ENCODE data around the gene JOSD1.
A peak's percentile ranks its signal among the peaks of the same experiment; 100 is the strongest.

The JOSD1 gene

DNA sequence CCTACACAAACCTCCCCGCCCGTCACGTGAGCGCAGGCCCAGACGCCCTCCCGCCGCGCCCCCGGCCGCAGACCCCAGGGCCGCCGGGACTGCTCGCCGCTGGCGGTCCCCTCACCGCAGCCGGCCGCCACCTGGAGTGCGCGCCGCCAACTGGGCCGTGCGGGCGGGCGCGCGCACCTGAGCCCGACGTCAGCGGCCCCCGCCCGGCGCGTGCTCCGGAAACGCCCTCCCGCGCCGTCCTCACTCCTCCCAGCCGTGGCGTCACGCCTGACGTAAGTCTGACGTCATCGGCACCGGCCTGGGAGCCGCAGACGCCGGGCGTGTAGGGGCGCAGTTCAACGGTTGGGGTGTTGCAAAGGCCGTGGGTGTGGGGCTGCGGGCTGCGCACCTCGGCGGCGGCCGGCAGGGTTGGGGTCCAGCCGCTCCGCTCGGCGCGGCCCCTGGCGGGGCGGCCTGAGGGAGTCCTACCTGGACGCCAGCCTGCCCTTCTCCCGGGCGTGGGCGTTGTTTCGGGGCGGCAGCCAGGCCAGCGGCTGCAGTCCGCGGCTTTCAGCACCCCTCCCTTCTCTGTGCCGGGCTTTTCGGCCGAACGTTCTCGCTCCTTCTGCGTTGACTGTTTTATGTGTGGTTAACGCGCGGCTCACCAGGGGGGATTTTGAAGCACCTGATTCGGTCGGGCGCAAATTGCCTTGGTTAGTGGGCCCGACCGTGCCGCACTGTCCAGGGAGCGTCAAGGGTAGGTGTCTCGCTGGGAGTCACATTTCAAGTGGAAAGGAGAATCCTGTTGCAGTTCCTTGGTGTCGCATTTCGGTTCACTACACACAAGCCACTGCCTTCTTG is at the start of gene JOSD1:
Gene JOSD1, minus strand, starts transcription at position 155 of the 840 bp plus-strand sequence. CDS start 956 bp downstream, outside the sequence.
- no peak within 1 kb of the TSS for H3K4me3 ChIP-seq (IDR thresholded peaks at IDR 0.05; ENCODE audit: insufficient read depth, low read depth, low read length)
- peak within 1 kb of the TSS; percentile 80 for H2AFZ ChIP-seq (ENCODE audit: low read depth)
- peaks cover 36% of the 10 kb centered on the region for H3K79me2 ChIP-seq (ENCODE audit: insufficient read depth, low read depth)
- H3K27me3 ChIP-seq (ENCODE audit: insufficient read depth, low read depth): no peaks in the 10 kb centered on the region
- H3K4me1 ChIP-seq (ENCODE audit: low read depth, poor library complexity, severe bottlenecking): peaks cover 41% of the 10 kb centered on the region
- H3K9ac ChIP-seq: peak within 1 kb of the TSS; percentile 95
- H3K36me3 ChIP-seq (ENCODE audit: insufficient read depth): no peaks in the 10 kb centered on the region
- no peak for TF ChIP-seq CTCF (conservative IDR thresholded peaks at IDR 0.05; ENCODE audit: low read depth, low read length)
- H3K4me2 ChIP-seq: peak within 1 kb of the TSS; percentile 68
- H3K27ac ChIP-seq: peak within 1 kb of the TSS; percentile 84
- H4K20me1 ChIP-seq (ENCODE audit: insufficient read depth): no peaks in the 10 kb centered on the region

DNA sequence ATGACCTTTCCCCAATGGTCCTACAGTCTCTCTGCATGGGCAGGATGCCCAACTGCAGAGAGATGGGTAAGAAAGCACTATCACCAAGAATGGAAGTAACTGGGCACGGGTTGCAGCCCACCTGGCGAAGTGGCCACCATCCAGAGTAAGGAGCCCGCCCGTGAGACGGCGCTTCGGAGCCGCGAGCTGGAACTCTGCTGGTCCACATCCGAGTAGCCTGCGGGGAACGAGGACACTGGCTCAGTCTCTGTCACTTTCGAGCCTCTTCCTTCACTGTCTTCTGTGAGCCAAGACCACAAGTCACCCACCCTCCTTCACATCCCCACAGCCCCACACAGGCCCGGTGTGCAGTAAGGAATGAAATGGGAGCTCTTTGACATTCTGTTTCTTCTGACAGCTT is 49.4 kb upstream of the JOSD1 start:
- Histone ChIP-seq H3K36me3 (ENCODE audit: insufficient read depth) (no peaks in the 10 kb centered on the region; the same call in 1 of the 2 replicates), H4K20me1 (ENCODE audit: insufficient read depth) (no peaks in the 10 kb centered on the region), H3K9ac (no peak overlapping the region), H3K4me3 (IDR thresholded peaks at IDR 0.05; ENCODE audit: insufficient read depth, low read depth, low read length) (no peak overlapping the region), H3K4me1 (ENCODE audit: low read depth, poor library complexity, severe bottlenecking) (peaks cover 17% of the 10 kb centered on the region), H3K27ac (no peak overlapping the region), H3K27me3 (ENCODE audit: insufficient read depth, low read depth) (no peaks in the 10 kb centered on the region), H2AFZ (ENCODE audit: low read depth) (no peak overlapping the region), H3K79me2 (ENCODE audit: insufficient read depth, low read depth) (0 out of 2 replicates have a peak, but pooled peaks cover 7% of the 10 kb centered on the region), H3K4me2 (no peak overlapping the region)
- TF ChIP-seq CTCF (conservative IDR thresholded peaks at IDR 0.05; ENCODE audit: low read depth, low read length): no peak

DNA sequence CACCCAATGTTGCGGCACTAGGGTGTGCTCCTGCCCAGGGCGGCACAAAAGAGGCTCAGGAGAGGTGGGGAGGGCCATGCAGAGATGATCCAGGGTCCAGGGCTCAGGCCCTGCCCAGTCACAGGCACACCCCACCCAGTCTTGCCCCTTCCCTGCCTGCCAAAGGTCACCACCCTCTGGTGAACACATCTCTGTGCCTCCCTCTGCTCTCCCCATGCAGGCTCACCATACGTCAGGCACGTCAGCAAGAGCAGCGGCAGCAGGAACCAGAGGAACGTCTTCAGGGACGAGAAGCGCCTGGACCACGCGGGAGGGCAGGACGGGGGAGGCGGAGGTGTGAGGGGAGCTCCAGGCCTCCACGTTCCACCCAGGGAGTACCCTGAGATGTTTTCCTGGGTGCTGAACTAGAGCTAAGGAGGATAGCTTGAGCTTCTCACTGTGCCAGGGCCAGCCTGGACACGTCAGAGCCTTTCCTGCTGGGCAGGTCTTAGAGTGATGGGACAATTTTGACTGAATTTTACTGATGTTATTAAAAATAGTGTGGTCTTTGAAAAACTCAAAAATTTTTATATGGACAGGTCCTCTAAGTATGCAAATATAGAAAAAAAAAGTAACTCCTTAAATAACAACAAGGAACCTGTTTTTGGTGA is 47.9 kb upstream of the JOSD1 start:
- Histone ChIP-seq H4K20me1 (ENCODE audit: insufficient read depth) (no peaks in the 10 kb centered on the region), H3K36me3 (ENCODE audit: insufficient read depth) (no peaks in the 10 kb centered on the region; the same call in 1 of the 2 replicates), H3K27me3 (ENCODE audit: insufficient read depth, low read depth) (no peaks in the 10 kb centered on the region), H3K4me1 (ENCODE audit: low read depth, poor library complexity, severe bottlenecking) (peaks cover 7% of the 10 kb centered on the region), H3K9ac (no peak overlapping the region), H3K4me2 (no peak overlapping the region), H3K4me3 (IDR thresholded peaks at IDR 0.05; ENCODE audit: insufficient read depth, low read depth, low read length) (no peak overlapping the region), H3K27ac (no peak overlapping the region), H2AFZ (ENCODE audit: low read depth) (no peak overlapping the region), H3K79me2 (ENCODE audit: insufficient read depth, low read depth) (0 out of 2 replicates have a peak, but pooled peaks cover 1% of the 10 kb centered on the region)
- no peak for TF ChIP-seq CTCF (conservative IDR thresholded peaks at IDR 0.05; ENCODE audit: low read depth, low read length)

GRCh38 chr22:38745676-38746460 is 45.1 kb upstream of the JOSD1 start:
- H4K20me1 ChIP-seq (ENCODE audit: insufficient read depth): no peaks in the 10 kb centered on the region
- H3K4me3 ChIP-seq (IDR thresholded peaks at IDR 0.05; ENCODE audit: insufficient read depth, low read depth, low read length): no peak overlapping the region
- no peak overlapping the region for H3K4me2 ChIP-seq
- no peaks in the 10 kb centered on the region; the same call in 1 of the 2 replicates for H3K36me3 ChIP-seq (ENCODE audit: insufficient read depth)
- H3K27me3 ChIP-seq (ENCODE audit: insufficient read depth, low read depth): no peaks in the 10 kb centered on the region
- no peaks in the 10 kb centered on the region for H3K79me2 ChIP-seq (ENCODE audit: insufficient read depth, low read depth)
- H3K9ac ChIP-seq: no peak overlapping the region
- no peak overlapping the region for H2AFZ ChIP-seq (ENCODE audit: low read depth)
- no peak overlapping the region for H3K27ac ChIP-seq
- TF ChIP-seq CTCF (conservative IDR thresholded peaks at IDR 0.05; ENCODE audit: low read depth, low read length): no peak
- H3K4me1 ChIP-seq (ENCODE audit: low read depth, poor library complexity, severe bottlenecking): no peaks in the 10 kb centered on the region

Data from KMS-11 (cell line).